Gastroesophageal sphincter (tissue), 3 donors: ENCODE measurements around the gene ZNF587B.

Source experiments
- CTCF ChIP-seq, 4 experiments: fragments of 200-600 bp in 2 of 4; fragments of 450-650 bp in 2 of 4; sonication (generic) in 1 of 4; IDR thresholded peaks; one replicate each; pipeline ENCODE4 v1.5.1; 2017 to 2019; ENCODE audit warnings: antibody characterized with exemption in 4 of 4, mild to moderate bottlenecking in 2 of 4, moderate library complexity in 2 of 4
- EP300 ChIP-seq: sonication (generic); formaldehyde crosslinking; IDR thresholded peaks from one replicate; pipeline ENCODE4 v1.6.1; 2017; ENCODE audit warnings: antibody characterized with exemption, mild to moderate bottlenecking
- POLR2AphosphoS5 ChIP-seq: sonication (generic); formaldehyde crosslinking; IDR thresholded peaks from one replicate; pipeline ENCODE4 v1.6.1; 2017; ENCODE audit warnings: antibody characterized with exemption

DNA sequence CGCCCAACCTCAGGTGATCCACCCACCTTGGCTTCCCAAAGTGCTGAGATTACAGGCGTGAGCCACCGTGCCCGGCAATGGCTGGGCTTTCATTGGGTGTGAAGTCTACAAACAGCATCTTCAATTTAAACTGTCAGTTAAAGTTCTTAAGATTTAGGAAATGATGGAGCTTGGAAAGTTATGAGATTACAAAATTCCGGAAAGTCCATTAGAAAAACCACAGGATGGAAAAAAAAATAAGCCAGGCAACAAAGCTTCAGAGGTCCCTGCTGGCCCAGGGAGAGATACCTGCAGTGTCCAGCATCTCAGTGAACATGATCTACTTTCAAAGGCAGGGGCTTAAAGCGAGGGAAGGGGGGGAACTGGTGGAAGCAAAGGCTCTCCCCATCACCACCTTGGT, 4.6 kb upstream of the ZNF587B start:
- TF ChIP-seq POLR2AphosphoS5 (no peak), CTCF (IDR thresholded peaks at IDR 0.05) (no peak), EP300 (no peak)
